Endothelial cell of umbilical vein (primary cell): ENCODE measurements around the gene CYFIP2. TPM values are rescaled to one million over a fixed set of nuclear protein-coding genes. Genes with fewer than 3 reads are reported as not detected.

ENCODE experiments used
- BruUV-seq: library from RNA; stranded (reverse); fragments of 400-500 nt; replicated peaks from 2 replicates; lab custom pipeline; 2021; lab: Mats Ljungman, UMichigan
- CTCF ChIA-PET: fragments of 300-600, 350-600 bp; sonication (Branson Sonifier 250); formaldehyde crosslinking; loops from one replicate; lab custom pipeline; 2021; ENCODE audit warnings: antibody characterized with exemption, inconsistent platforms; lab: Charles Lee
- POLR2A ChIA-PET: fragments of 300-600, 350-600 bp; sonication (Branson Sonifier 250); formaldehyde crosslinking; loops from one replicate; lab custom pipeline; 2021; ENCODE audit warnings: antibody characterized with exemption, inconsistent platforms; lab: Charles Lee
- DNase-seq: peaks from one replicate; pipeline ENCODE4 v3.0.0-alpha.2; 2011; ENCODE audit warnings: low read depth, low spot score
- FAIRE-seq: peaks from 2 replicates; lab custom pipeline; 2011; peaks lifted over from hg19 to GRCh38; lab: Jason Lieb, UNC
- H2AFZ ChIP-seq: 2 replicates; pipeline ENCODE4 v1.6.0; 2012; ENCODE audit warnings: low read depth, low read length, control low read depth, inconsistent platforms
- H3K27ac ChIP-seq: 2 replicates; pipeline ENCODE4 v1.5.1; 2011; ENCODE audit warnings: low read depth, mild to moderate bottlenecking, control low read depth, low read length, moderate library complexity; ENCODE audit not compliant: insufficient read depth
- H3K27me3 ChIP-seq, 2 experiments: 2 replicates each; pipeline versions ENCODE4 v1.6.0 to v1.6.1; 2011; ENCODE audit warnings: low read length in 2 of 2, mixed read lengths in 1 of 2; ENCODE audit not compliant: control insufficient read depth in 2 of 2, insufficient read depth in 2 of 2
- H3K36me3 ChIP-seq, 2 experiments: 2 replicates in 1 of 2; 3 replicates in 1 of 2; pipeline ENCODE4 v1.5.1; 2011; ENCODE audit warnings: low read length in 2 of 2, mild to moderate bottlenecking in 1 of 2, moderate library complexity in 1 of 2; ENCODE audit not compliant: control insufficient read depth in 2 of 2, insufficient read depth in 2 of 2; ENCODE audit errors: extremely low read depth in 1 of 2
- H3K4me1 ChIP-seq: 3 replicates; pipeline ENCODE4 v1.5.1; 2011; ENCODE audit warnings: mild to moderate bottlenecking, low read length; ENCODE audit not compliant: control insufficient read depth, insufficient read depth; ENCODE audit errors: extremely low read depth
- H3K4me2 ChIP-seq: 2 replicates; pipeline ENCODE4 v1.6.1; 2011; ENCODE audit warnings: low read length, control low read depth, mixed read lengths; ENCODE audit not compliant: insufficient read depth
- H3K4me3 ChIP-seq, 3 experiments: fragments of 200-600 bp in 1 of 3; sonication (generic), shearing (Covaris generic) in 1 of 3; replicated peaks in 1 of 3; 2 replicates each; pipeline ENCODE4 v1.5.1; 2011 to 2016; ENCODE audit warnings: control low read depth in 3 of 3, low read length in 3 of 3, mild to moderate bottlenecking in 2 of 3, inconsistent platforms in 1 of 3, low read depth in 1 of 3, moderate library complexity in 1 of 3; ENCODE audit not compliant: insufficient read depth in 1 of 3
- H3K79me2 ChIP-seq: 2 replicates; pipeline ENCODE4 v1.6.0; 2012; ENCODE audit warnings: low read length, inconsistent platforms; ENCODE audit not compliant: control insufficient read depth, insufficient read depth
- H3K9ac ChIP-seq: replicated peaks from 2 replicates; pipeline ENCODE3; 2011; ENCODE audit warnings: low read length, control low read depth; ENCODE audit not compliant: insufficient read depth; ENCODE audit errors: extremely low read depth
- H3K9me1 ChIP-seq: replicated peaks from 3 replicates; pipeline ENCODE4 v1.6.0; 2011; ENCODE audit warnings: mild to moderate bottlenecking, low read length; ENCODE audit not compliant: control insufficient read depth, insufficient read depth; ENCODE audit errors: extremely low read depth
- H3K9me3 ChIP-seq: replicated peaks from 2 replicates; pipeline ENCODE4 v1.5.1; 2012; ENCODE audit warnings: low read length, inconsistent platforms; ENCODE audit not compliant: control insufficient read depth, insufficient read depth
- H4K20me1 ChIP-seq: replicated peaks from 2 replicates; pipeline ENCODE3; 2011; ENCODE audit warnings: mild to moderate bottlenecking, low read length; ENCODE audit not compliant: control insufficient read depth, insufficient read depth; ENCODE audit errors: extremely low read depth
- EZH2 ChIP-seq: IDR thresholded peaks from 2 replicates; pipeline ENCODE4 v1.6.1; 2012; ENCODE audit warnings: borderline replicate concordance, low read depth, mild to moderate bottlenecking, moderate library complexity, low read length, inconsistent platforms; ENCODE audit not compliant: severe bottlenecking
- FOS ChIP-seq: IDR thresholded peaks from 2 replicates; pipeline ENCODE4 v1.6.1; 2011; ENCODE audit warnings: mild to moderate bottlenecking, low read length, moderate library complexity, borderline replicate concordance; ENCODE audit not compliant: insufficient read depth
- GATA2 ChIP-seq: IDR thresholded peaks from 2 replicates; pipeline ENCODE4 v1.7.0; 2011; ENCODE audit warnings: low read depth, mild to moderate bottlenecking, moderate library complexity, mixed read lengths, low read length; ENCODE audit not compliant: insufficient read length, insufficient read depth
- JUN ChIP-seq: IDR thresholded peaks from 2 replicates; pipeline ENCODE4 v1.6.1; 2011; ENCODE audit warnings: borderline replicate concordance, low read depth; ENCODE audit not compliant: insufficient read length, insufficient read depth
- MYC ChIP-seq: IDR thresholded peaks from one replicate; pipeline ENCODE4 v1.6.1; 2011; ENCODE audit warnings: mild to moderate bottlenecking, low read depth, low read length
- POLR2A ChIP-seq: IDR thresholded peaks from 2 replicates; pipeline ENCODE4 v1.6.1; 2012; ENCODE audit warnings: low read depth, mild to moderate bottlenecking, control low read depth, low read length
- POLR2AphosphoS5 ChIP-seq: IDR thresholded peaks from 2 replicates; pipeline ENCODE4 v1.6.1; 2012; ENCODE audit warnings: low read depth, mild to moderate bottlenecking, control low read depth, low read length, moderate library complexity; ENCODE audit not compliant: insufficient read depth
- dilution Hi-C: fragments of 300-500 bp; cut with MboI; formaldehyde crosslinking; loops from one replicate; pipeline ENCODE4 v1.15.0; 2019; ENCODE audit warnings: low sequenced_read_pairs; ENCODE audit not compliant: extremely low pct_ligation_motif_present
- intact Hi-C: fragments of 100-400 bp; cut with micrococcal nuclease; formaldehyde crosslinking; loops from one replicate; pipeline ENCODE4 v1.10.0; 2022
- polyA plus RNA-seq, 4 experiments: library from polyadenylated mRNA; depleted of rRNA in 3 of 4; stranded (reverse) in 3 of 4; unstranded in 1 of 4; fragments of >200 nt; gene quantifications; 2 replicates each; pipeline versions ENCODE4 v1.2.1 to v1.2.3, GENCODE V29; 2011 to 2012; ENCODE audit warnings: missing spikeins in 1 of 4
- total RNA-seq: library from RNA; stranded (reverse); gene quantifications from 2 replicates; pipeline ENCODE4 v1.2.3, GENCODE V29; 2021
- TF ChIP-seq, protein P1 (sequence below), 2 donors: IDR thresholded peaks; 1 replicate in 1 of 2; 2 replicates in 1 of 2; pipeline ENCODE4 v1.5.1; 2011; ENCODE audit warnings: low read length in 2 of 2, mild to moderate bottlenecking in 2 of 2, moderate library complexity in 2 of 2, control low read depth in 1 of 2, inconsistent platforms in 1 of 2, low read depth in 1 of 2; ENCODE audit not compliant: insufficient read depth in 1 of 2; ENCODE audit errors: extremely low read depth in 1 of 2
- TF ChIP-seq, protein P2 (sequence below): IDR thresholded peaks from 2 replicates; pipeline ENCODE4 v1.6.1; 2011; ENCODE audit not compliant: insufficient read depth, insufficient read length

CYFIP2 gene
- total and polyA plus RNA-seq, 2 donors (not counting 3 experiments of a cell fraction or from before 2014, with no cell fraction given): 9.2 to 22.4 TPM

DNA sequence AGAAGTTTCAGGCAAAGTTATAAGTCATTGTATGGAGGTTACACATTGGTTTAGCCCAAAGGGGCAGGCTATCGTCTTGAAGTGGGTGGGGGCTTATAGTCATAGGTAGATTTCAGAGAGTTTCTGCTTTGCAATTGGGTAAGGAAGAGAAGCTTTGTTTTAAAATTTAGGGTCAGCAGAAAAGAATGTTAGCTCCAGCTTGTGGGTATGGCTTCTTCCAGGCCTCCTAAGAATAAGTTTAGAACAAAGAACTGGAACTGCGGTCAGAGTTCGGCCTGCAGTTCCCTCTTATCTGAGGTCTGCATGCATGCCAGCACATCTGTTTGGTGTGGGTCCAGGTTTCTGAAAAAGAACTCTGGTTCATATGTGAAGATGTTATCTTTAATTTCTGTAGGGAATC, 96.1 kb downstream of the CYFIP2 start:
- CTCF ChIA-PET: interaction anchor here (0.9 to 7.5 kb wide), 7 partner anchors 10 to 381 kb away, joined by 3 to 37 read pairs (median 5); a partner anchor contains a TSS
- BruUV-seq: no TSS peak

DNA sequence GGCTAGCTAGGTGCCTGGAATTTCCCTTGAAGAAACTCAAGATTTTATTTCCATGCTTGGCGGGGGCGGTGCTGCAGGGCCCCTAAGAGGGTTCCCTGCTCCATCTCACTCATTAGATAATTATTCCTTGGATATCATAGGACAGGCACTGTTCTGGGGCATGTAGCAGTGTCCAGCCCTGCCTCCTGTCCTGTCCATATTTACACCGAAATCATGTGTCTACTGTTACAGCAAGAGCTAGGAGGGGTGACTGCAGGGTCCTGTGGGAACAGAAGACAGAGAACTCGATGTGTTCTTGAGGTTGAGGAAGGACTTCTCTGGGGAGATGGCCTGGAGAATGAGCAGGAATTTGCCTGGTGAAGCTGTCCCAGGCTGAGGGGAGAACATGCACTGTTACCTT, 96.6 kb downstream of the CYFIP2 start:
- H3K9ac ChIP-seq: no peak overlapping the region
- no peaks in the 10 kb centered on the region for H3K36me3 ChIP-seq
- H3K27ac ChIP-seq: no peak overlapping the region
- no peak overlapping the region for H3K4me2 ChIP-seq
- no peaks in the 10 kb centered on the region for H3K27me3 ChIP-seq
- ChIA-PET POLR2A (interaction anchor here (2.8 kb wide), 1 partner anchor 12 kb away, joined by 8 read pairs; no protein-coding TSS in a partner anchor), CTCF (interaction anchor here (0.9 to 7.5 kb wide), 7 partner anchors 11 to 381 kb away, joined by 3 to 37 read pairs (median 5); a partner anchor contains a TSS)
- TF ChIP-seq FOS (no peak), EZH2 (no peak), GATA2 (no peak), JUN (no peak), MYC (no peak), POLR2AphosphoS5 (no peak), POLR2A (no peak)
- TF ChIP-seq, protein P1, sequence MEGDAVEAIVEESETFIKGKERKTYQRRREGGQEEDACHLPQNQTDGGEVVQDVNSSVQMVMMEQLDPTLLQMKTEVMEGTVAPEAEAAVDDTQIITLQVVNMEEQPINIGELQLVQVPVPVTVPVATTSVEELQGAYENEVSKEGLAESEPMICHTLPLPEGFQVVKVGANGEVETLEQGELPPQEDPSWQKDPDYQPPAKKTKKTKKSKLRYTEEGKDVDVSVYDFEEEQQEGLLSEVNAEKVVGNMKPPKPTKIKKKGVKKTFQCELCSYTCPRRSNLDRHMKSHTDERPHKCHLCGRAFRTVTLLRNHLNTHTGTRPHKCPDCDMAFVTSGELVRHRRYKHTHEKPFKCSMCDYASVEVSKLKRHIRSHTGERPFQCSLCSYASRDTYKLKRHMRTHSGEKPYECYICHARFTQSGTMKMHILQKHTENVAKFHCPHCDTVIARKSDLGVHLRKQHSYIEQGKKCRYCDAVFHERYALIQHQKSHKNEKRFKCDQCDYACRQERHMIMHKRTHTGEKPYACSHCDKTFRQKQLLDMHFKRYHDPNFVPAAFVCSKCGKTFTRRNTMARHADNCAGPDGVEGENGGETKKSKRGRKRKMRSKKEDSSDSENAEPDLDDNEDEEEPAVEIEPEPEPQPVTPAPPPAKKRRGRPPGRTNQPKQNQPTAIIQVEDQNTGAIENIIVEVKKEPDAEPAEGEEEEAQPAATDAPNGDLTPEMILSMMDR (IDR thresholded peaks at IDR 0.05; ENCODE audit: extremely low read depth in 1 of 2, insufficient read depth in 1 of 2, low read depth in 1 of 2, low read length in 2 of 2): no peak
- TF ChIP-seq, protein P2, sequence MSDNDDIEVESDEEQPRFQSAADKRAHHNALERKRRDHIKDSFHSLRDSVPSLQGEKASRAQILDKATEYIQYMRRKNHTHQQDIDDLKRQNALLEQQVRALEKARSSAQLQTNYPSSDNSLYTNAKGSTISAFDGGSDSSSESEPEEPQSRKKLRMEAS: no peak
- H3K4me3 ChIP-seq: no peak overlapping the region
- BruUV-seq: no TSS peak
- dilution Hi-C loops (no loop called here), intact Hi-C loops (loop anchor here (1.0 kb wide), 1 partner anchor 11 kb away; no protein-coding TSS in a partner anchor)
- no peak for FAIRE-seq
- H3K79me2 ChIP-seq: no peaks in the 10 kb centered on the region
- no peaks in the 10 kb centered on the region for H3K9me1 ChIP-seq
- no peak for DNase-seq
- H3K9me3 ChIP-seq: no peaks in the 10 kb centered on the region
- H2AFZ ChIP-seq: no peak overlapping the region
- peaks cover 8% of the 10 kb centered on the region for H3K4me1 ChIP-seq
- no peaks in the 10 kb centered on the region for H4K20me1 ChIP-seq

More for the DNA sequence above, 96.1 kb downstream of the CYFIP2 start:
- POLR2A ChIA-PET: interaction anchor here (2.8 kb wide), 1 partner anchor 11 kb away, joined by 8 read pairs; no protein-coding TSS in a partner anchor
- no peak overlapping the region for H3K4me3 ChIP-seq
- H3K9me1 ChIP-seq: no peaks in the 10 kb centered on the region
- no peaks in the 10 kb centered on the region for H4K20me1 ChIP-seq
- H3K4me1 ChIP-seq: peaks cover 8% of the 10 kb centered on the region
- no peak overlapping the region for H3K27ac ChIP-seq
- no peak overlapping the region for H3K9ac ChIP-seq
- FAIRE-seq: peak; percentile 33
- no peaks in the 10 kb centered on the region for H3K9me3 ChIP-seq
- dilution Hi-C loops: no loop called here
- H3K79me2 ChIP-seq: no peaks in the 10 kb centered on the region
- no peaks in the 10 kb centered on the region for H3K36me3 ChIP-seq
- intact Hi-C loops: loop anchor here (1.0 kb wide), 1 partner anchor 11 kb away; no protein-coding TSS in a partner anchor
- peak overlapping the region; percentile 15 for H2AFZ ChIP-seq
- peak; percentile 91 for DNase-seq
- H3K4me2 ChIP-seq: no peak overlapping the region
- TF ChIP-seq, protein P2: no peak
- no peak for TF ChIP-seq EZH2
- TF ChIP-seq GATA2: peak; percentile 58
- peak; percentile 49 for TF ChIP-seq POLR2AphosphoS5
- peak; percentile 20 for TF ChIP-seq JUN
- TF ChIP-seq POLR2A: no peak
- H3K27me3 ChIP-seq: no peaks in the 10 kb centered on the region
